NCI-H526 (cell line): ENCODE results near the gene VPS9D1.
A peak's percentile ranks its signal among the peaks of the same experiment; 100 is the strongest.
"Not testable (repeated sequence)": the region's sequence is repeated elsewhere in the genome, so short reads cannot be mapped to it uniquely, and the experiment has no call there.

Experiments
- DNase-seq, 2 experiments: peaks; one replicate each; lab custom pipeline; 2025; lab: John Stamatoyannopoulos, UW

The VPS9D1 gene

GRCh38 chr16:89693931-89694783 lies 26.5 kb downstream of the VPS9D1 start:
- no peak for DNase-seq

- no peak for DNase-seq
Measured at GRCh38 chr16:89693289-89693731, 27.4 kb downstream of the VPS9D1 start.

- DNase-seq: no peak
Measured at GRCh38 chr16:89691986-89692569, 28.6 kb downstream of the VPS9D1 start.

- no peak for DNase-seq
Measured at GRCh38 chr16:89691231-89691985, 29.3 kb downstream of the VPS9D1 start.

- DNase-seq: no peak
Measured at GRCh38 chr16:89690392-89690901, 30.3 kb downstream of the VPS9D1 start.

GRCh38 chr16:89689621-89690020 lies 31.1 kb downstream of the VPS9D1 start:
- DNase-seq: not testable (repeated sequence)

- DNase-seq: no peak
Measured at GRCh38 chr16:89689142-89689541, 31.6 kb downstream of the VPS9D1 start.

GRCh38 chr16:89688395-89688794 lies 32.3 kb downstream of the VPS9D1 start:
- DNase-seq: no peak

GRCh38 chr16:89687092-89687940 lies 33.4 kb downstream of the VPS9D1 start:
- peak in 1 of 2 experiments; percentile 66 for DNase-seq

- DNase-seq: peak; percentile 42 to 92
Measured at GRCh38 chr16:89686520-89687091, 34.1 kb downstream of the VPS9D1 start, which contains the start of gene CDK10. Gene CDK10, plus strand, starts transcription at chr16:89686689. Its CDS starts 22 bp downstream, at chr16:89686711.

- DNase-seq: no peak
Measured at GRCh38 chr16:89685916-89686315, 34.8 kb downstream of the VPS9D1 start.

- DNase-seq: no peak
Measured at GRCh38 chr16:89678258-89678657, 42.4 kb downstream of the VPS9D1 start.

GRCh38 chr16:89672177-89672941 lies 48.3 kb downstream of the VPS9D1 start:
- no peak for DNase-seq

GRCh38 chr16:89671565-89671964 lies 49.1 kb downstream of the VPS9D1 start:
- not testable (repeated sequence) for DNase-seq

- no peak for DNase-seq
Measured at GRCh38 chr16:89670496-89671431, 49.9 kb downstream of the VPS9D1 start.

GRCh38 chr16:89669755-89670154 lies 50.9 kb downstream of the VPS9D1 start:
- no peak for DNase-seq

GRCh38 chr16:89668790-89669158 lies 51.9 kb downstream of the VPS9D1 start:
- DNase-seq: no peak

GRCh38 chr16:89667633-89668032 lies 53.1 kb downstream of the VPS9D1 start:
- no peak for DNase-seq

GRCh38 chr16:89667000-89667399 lies 53.7 kb downstream of the VPS9D1 start:
- DNase-seq: peak in 1 of 2 experiments; percentile 46
